ENCODE results near the gene PEX14.

Gene PEX14

GRCh38 chr1:10661453-10661852 lies 186.7 kb downstream of the PEX14 start:
- no peak for DNase-seq (ENCODE audit: insufficient read length, low spot score)

GRCh38 chr1:10662090-10662688 lies 187.4 kb downstream of the PEX14 start:
- no peak for TF ChIP-seq CTCF (IDR thresholded peaks at IDR 0.05; ENCODE audit: insufficient read depth, missing control alignments)
- FAIRE-seq (no peak), DNase-seq (ENCODE audit: insufficient read length, low spot score) (no peak)

More at GRCh38 chr1:10661453-10661852, 186.7 kb downstream of the PEX14 start:
- no peak for FAIRE-seq
- no peak for TF ChIP-seq CTCF (IDR thresholded peaks at IDR 0.05; ENCODE audit: insufficient read depth, missing control alignments)

GRCh38 chr1:10662824-10663677 lies 188.3 kb downstream of the PEX14 start:
- no peak for DNase-seq (ENCODE audit: insufficient read length, low spot score)
- TF ChIP-seq CTCF (IDR thresholded peaks at IDR 0.05; ENCODE audit: insufficient read depth, missing control alignments), result no peak
- FAIRE-seq, result no peak

- DNase-seq (ENCODE audit: insufficient read length, low spot score) (no peak), FAIRE-seq (no peak)
- TF ChIP-seq CTCF (IDR thresholded peaks at IDR 0.05; ENCODE audit: insufficient read depth, missing control alignments), result no peak
Measured at GRCh38 chr1:10663678-10664035, 188.9 kb downstream of the PEX14 start.

- no peak for TF ChIP-seq CTCF (IDR thresholded peaks at IDR 0.05; ENCODE audit: insufficient read depth, missing control alignments)
- FAIRE-seq, result no peak
- no peak for DNase-seq (ENCODE audit: insufficient read length, low spot score)
Measured at GRCh38 chr1:10664251-10664650, 189.5 kb downstream of the PEX14 start.

GRCh38 chr1:10665226-10665625 lies 190.5 kb downstream of the PEX14 start:
- FAIRE-seq, result no peak
- no peak for DNase-seq (ENCODE audit: insufficient read length, low spot score)
- no peak for TF ChIP-seq CTCF (IDR thresholded peaks at IDR 0.05; ENCODE audit: insufficient read depth, missing control alignments)

All from D721Med (cell line).